IMR-90 (cell line): ENCODE results near the gene RNF144B. TPM values are rescaled to one million over a fixed set of nuclear protein-coding genes. Genes with fewer than 3 reads are reported as not detected.

Experiments used
- ATAC-seq: fragments of 200-7000 bp; cut with Tn5 transposase; 2 replicates; pipeline ENCODE4 v1.9.1; 2020; ENCODE audit warnings: low read depth, mild to moderate bottlenecking, moderate library complexity
- BruUV-seq: library from RNA; stranded (reverse); fragments of 400-500 nt; replicated peaks from 2 replicates; lab custom pipeline; 2021; lab: Mats Ljungman, UMichigan
- CTCF ChIA-PET: fragments of 300-600 bp; formaldehyde crosslinking; extraction: SDS; loops from one replicate; lab custom pipeline; 2021; ENCODE audit warnings: antibody characterized with exemption; lab: Yijun Ruan, JAX
- POLR2A ChIA-PET: fragments of 300-600 bp; sonication (Branson Sonifier 250); formaldehyde crosslinking; loops from one replicate; lab custom pipeline; 2022; ENCODE audit warnings: antibody characterized with exemption; ENCODE audit not compliant: unreplicated experiment; lab: Charles Lee
- DNase-seq: peaks from one replicate; pipeline ENCODE4 v3.0.0; 2013
- H2AFZ ChIP-seq: replicated peaks from 2 replicates; pipeline ENCODE3; 2013; ENCODE audit warnings: low read length, mild to moderate bottlenecking; ENCODE audit not compliant: poor library complexity
- H2AK5ac ChIP-seq: 2 replicates; pipeline ENCODE4 v1.6.1; 2013; ENCODE audit warnings: low read depth, low read length, inconsistent platforms
- H2AK9ac ChIP-seq: replicated peaks from 2 replicates; pipeline ENCODE3; 2013; ENCODE audit warnings: mild to moderate bottlenecking, low read depth, low read length, moderate library complexity; ENCODE audit not compliant: poor library complexity
- H2BK120ac ChIP-seq: 2 replicates; pipeline ENCODE4 v1.6.1; 2013; ENCODE audit warnings: low read depth, low read length, inconsistent platforms
- H2BK15ac ChIP-seq: 3 replicates; pipeline ENCODE4 v1.6.1; 2013; ENCODE audit warnings: low read depth, low read length, inconsistent platforms
- H2BK20ac ChIP-seq: 2 replicates; pipeline ENCODE4 v1.6.1; 2013; ENCODE audit warnings: low read depth, mild to moderate bottlenecking, inconsistent platforms, low read length, moderate library complexity
- H2BK5ac ChIP-seq: 2 replicates; pipeline ENCODE4 v1.6.1; 2013; ENCODE audit warnings: mild to moderate bottlenecking, low read depth, low read length, inconsistent platforms; ENCODE audit not compliant: poor library complexity, severe bottlenecking
- H3K14ac ChIP-seq: replicated peaks from 2 replicates; pipeline ENCODE4 v1.6.1; 2013; ENCODE audit warnings: low read depth, low read length, inconsistent platforms
- H3K18ac ChIP-seq: 2 replicates; pipeline ENCODE4 v1.6.1; 2013; ENCODE audit warnings: low read depth, low read length, control low read depth
- H3K23ac ChIP-seq: 2 replicates; pipeline ENCODE4 v1.6.1; 2013; ENCODE audit warnings: low read depth, low read length, inconsistent platforms
- H3K27ac ChIP-seq: 2 replicates; pipeline ENCODE4 v1.5.1; 2013; ENCODE audit warnings: mild to moderate bottlenecking, control low read depth, low read length; ENCODE audit not compliant: insufficient read depth
- H3K27me3 ChIP-seq: 2 replicates; pipeline ENCODE4 v1.6.1; 2013; ENCODE audit warnings: low read length; ENCODE audit not compliant: control insufficient read depth, insufficient read depth
- H3K36me3 ChIP-seq: 2 replicates; pipeline ENCODE4 v1.6.1; 2013; ENCODE audit warnings: low read length, mixed read lengths; ENCODE audit not compliant: control insufficient read depth, insufficient read depth
- H3K4ac ChIP-seq: 2 replicates; pipeline ENCODE4 v1.6.1; 2013; ENCODE audit warnings: low read depth, low read length, inconsistent platforms
- H3K4me1 ChIP-seq: 2 replicates; pipeline ENCODE4 v1.6.1; 2013; ENCODE audit warnings: low read length, mixed read lengths; ENCODE audit not compliant: control insufficient read depth, insufficient read depth
- H3K4me2 ChIP-seq: 2 replicates; pipeline ENCODE4 v1.6.1; 2013; ENCODE audit warnings: low read depth, mild to moderate bottlenecking, control low read depth, low read length, moderate library complexity
- H3K4me3 ChIP-seq: 2 replicates; pipeline ENCODE4 v1.5.1; 2013; ENCODE audit warnings: low read depth, mild to moderate bottlenecking, control low read depth, low read length, moderate library complexity; ENCODE audit not compliant: insufficient read depth
- H3K56ac ChIP-seq: 2 replicates; pipeline ENCODE4 v1.6.1; 2013; ENCODE audit warnings: low read length, inconsistent platforms; ENCODE audit not compliant: insufficient read depth; ENCODE audit errors: extremely low read depth
- H3K79me1 ChIP-seq, 2 experiments: 2 replicates each; pipeline ENCODE4 v1.6.1; 2013; ENCODE audit warnings: low read length in 2 of 2, inconsistent platforms in 1 of 2, low read depth in 1 of 2
- H3K9ac ChIP-seq: 2 replicates; pipeline ENCODE4 v1.6.1; 2013; ENCODE audit warnings: low read depth, low read length, control low read depth
- H3K9me1 ChIP-seq: 2 replicates; pipeline ENCODE4 v1.6.1; 2013; ENCODE audit warnings: low read length, inconsistent platforms; ENCODE audit not compliant: insufficient read depth
- H3K9me3 ChIP-seq: 2 replicates; pipeline ENCODE4 v1.6.1; 2013; ENCODE audit warnings: low read length; ENCODE audit not compliant: control insufficient read depth, insufficient read depth
- H4K20me1 ChIP-seq: 2 replicates; pipeline ENCODE4 v1.6.1; 2013; ENCODE audit warnings: low read length, inconsistent platforms; ENCODE audit not compliant: insufficient read depth
- H4K5ac ChIP-seq: 2 replicates; pipeline ENCODE4 v1.6.1; 2013; ENCODE audit warnings: mild to moderate bottlenecking, low read depth, low read length, control low read depth
- H4K8ac ChIP-seq, 2 experiments: 2 replicates each; pipeline ENCODE4 v1.6.1; 2013; ENCODE audit warnings: low read depth in 2 of 2, low read length in 2 of 2, control low read depth in 1 of 2, inconsistent platforms in 1 of 2
- H4K91ac ChIP-seq: 2 replicates; pipeline ENCODE4 v1.6.1; 2013; ENCODE audit warnings: low read depth, low read length, inconsistent platforms; ENCODE audit not compliant: insufficient read depth
- CEBPB ChIP-seq: IDR thresholded peaks from 2 replicates; pipeline ENCODE4 v1.6.1; 2012; ENCODE audit warnings: low read depth, low read length, improper control_type of control experiment
- CHD1 ChIP-seq: IDR thresholded peaks from 2 replicates; pipeline ENCODE4 v1.6.1; 2012; ENCODE audit warnings: low read depth, low read length, improper control_type of control experiment
- FOS ChIP-seq: fragments of 150-350 bp; IDR thresholded peaks from 2 replicates; pipeline ENCODE4 v1.6.1; 2016; ENCODE audit warnings: low read depth, low read length
- MAFK ChIP-seq: IDR thresholded peaks from 2 replicates; pipeline ENCODE4 v1.6.1; 2012; ENCODE audit warnings: low read depth, low read length, improper control_type of control experiment
- MAZ ChIP-seq: IDR thresholded peaks from 2 replicates; pipeline ENCODE4 v1.6.1; 2012; ENCODE audit warnings: low read depth, mild to moderate bottlenecking, low read length, improper control_type of control experiment, moderate library complexity, borderline replicate concordance
- NFE2L2 ChIP-seq: fragments of 150-350 bp; IDR thresholded peaks from 2 replicates; pipeline ENCODE4 v1.6.1; 2016; ENCODE audit warnings: low read depth, mild to moderate bottlenecking, low read length
- POLR2A ChIP-seq: IDR thresholded peaks from 2 replicates; pipeline ENCODE4 v1.6.1; 2012; ENCODE audit warnings: mild to moderate bottlenecking, low read depth, low read length
- RAD21 ChIP-seq: IDR thresholded peaks from 2 replicates; pipeline ENCODE4 v1.6.1; 2012; ENCODE audit warnings: low read length, improper control_type of control experiment
- RCOR1 ChIP-seq: IDR thresholded peaks from 2 replicates; pipeline ENCODE4 v1.6.1; 2012; ENCODE audit warnings: mild to moderate bottlenecking, low read length, improper control_type of control experiment; ENCODE audit not compliant: insufficient replicate concordance
- RFX5 ChIP-seq: IDR thresholded peaks from 2 replicates; pipeline ENCODE4 v1.8.0; 2012; ENCODE audit warnings: low read depth, mild to moderate bottlenecking, low read length, moderate library complexity
- WGBS, 2 experiments: methylation state at CpG; one replicate each; pipeline versions ENCODE4 v1.1.5 to v1.1.7; 2013; ENCODE audit warnings: missing lambda C conversion rate in 2 of 2; ENCODE audit not compliant: insufficient read length in 1 of 2; ENCODE audit errors: extremely low coverage in 2 of 2; 5-methylcytosine and 5-hydroxymethylcytosine counted together
- dilution Hi-C: fragments of 300-500 bp; cut with HindIII; formaldehyde crosslinking; loops from one replicate; pipeline ENCODE4 v1.14.3; 2018; ENCODE audit warnings: low sequenced_read_pairs; ENCODE audit not compliant: unreplicated experiment
- in situ Hi-C: fragments of 300-500 bp; cut with MboI; formaldehyde crosslinking; loops from 3 replicates; pipeline ENCODE4 v1.14.3; 2019; ENCODE audit warnings: low sequenced_read_pairs, inconsistent platforms, mixed read lengths
- intact Hi-C: fragments of 100-400 bp; cut with micrococcal nuclease; formaldehyde crosslinking; loops from 2 replicates; pipeline ENCODE4 v1.10.0; 2022
- polyA plus RNA-seq, 3 experiments: library from polyadenylated mRNA; depleted of rRNA; stranded (reverse); fragments of >200 nt; gene quantifications; 2 replicates each; pipeline ENCODE4 v1.2.3, GENCODE V29; 2012; ENCODE audit warnings: low replicate concordance in 1 of 3
- total RNA-seq: library from RNA; depleted of rRNA; stranded (reverse); fragments of >200 nt; gene quantifications from 2 replicates; pipeline ENCODE4 v1.2.3, GENCODE V29; 2012
- TF ChIP-seq, protein P1 (sequence below): fragments of 150-350 bp; IDR thresholded peaks from 2 replicates; pipeline ENCODE4 v1.6.1; 2016; ENCODE audit warnings: low read depth, mild to moderate bottlenecking, low read length, moderate library complexity, borderline replicate concordance
- TF ChIP-seq, protein P2 (sequence below): conservative IDR thresholded peaks from 2 replicates; pipeline ENCODE4 v1.5.1; 2012; ENCODE audit warnings: mild to moderate bottlenecking, low read depth, low read length, improper control_type of control experiment

The RNF144B gene
- total and polyA plus RNA-seq, 2 of the 4 experiments (the other 2 are of a cell fraction): 0.44 to 2.7 TPM

DNA sequence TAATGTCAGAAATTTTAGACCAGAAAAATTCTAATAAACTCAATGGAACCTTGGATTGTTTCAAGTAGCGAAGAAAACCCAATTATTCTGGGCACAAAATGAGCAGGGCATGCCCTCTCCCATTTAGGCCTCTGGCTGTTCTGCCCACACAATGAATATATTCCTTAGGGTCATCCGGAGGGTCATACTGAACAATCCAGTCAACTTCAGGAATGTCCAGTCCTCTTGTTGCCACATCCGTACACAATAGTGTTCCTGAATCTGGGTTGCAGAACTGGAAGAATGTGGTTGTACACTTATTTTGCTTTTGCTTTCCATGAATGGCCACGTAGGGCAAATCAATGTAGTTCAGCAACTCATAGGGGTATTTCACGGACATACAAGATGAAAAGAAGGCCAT lies 23.4 kb upstream of the RNF144B start:
- CTCF ChIA-PET: no interaction called here
- in situ Hi-C loops: no loop called here
- H2AK9ac ChIP-seq: no peak overlapping the region
- H3K23ac ChIP-seq: no peak overlapping the region
- peaks cover 3% of the 10 kb centered on the region; the same call in 1 of the 2 replicates for H4K20me1 ChIP-seq
- peaks cover 3% of the 10 kb centered on the region; the same call in 1 of the 2 replicates for H3K9me1 ChIP-seq
- no peak overlapping the region for H2BK5ac ChIP-seq
- dilution Hi-C loops: no loop called here
- intact Hi-C loops: no loop called here
- no peaks in the 10 kb centered on the region for H3K79me1 ChIP-seq
- no peaks in the 10 kb centered on the region for H3K9me3 ChIP-seq
- H2BK15ac ChIP-seq: no peak overlapping the region
- DNase-seq (no peak), ATAC-seq (no peak)
- H3K56ac ChIP-seq: no peak overlapping the region
- H3K4me2 ChIP-seq: no peak overlapping the region
- no peak overlapping the region for H2AFZ ChIP-seq
- WGBS, 2 experiments: no CpG with 5 or more reads among the region's 5 CpGs
- H3K9ac ChIP-seq: no peak overlapping the region
- H2BK120ac ChIP-seq: no peak overlapping the region
- H3K36me3 ChIP-seq: no peaks in the 10 kb centered on the region
- H2AK5ac ChIP-seq: 0 out of 2 replicates have a peak overlapping the region, but pooled peaks have one; percentile 50
- TF ChIP-seq CHD1 (no peak), NFE2L2 (no peak), CEBPB (no peak), RFX5 (no peak), FOS (no peak), POLR2A (no peak), MAFK (no peak), RAD21 (no peak), RCOR1 (no peak), MAZ (no peak)
- TF ChIP-seq, protein P1, sequence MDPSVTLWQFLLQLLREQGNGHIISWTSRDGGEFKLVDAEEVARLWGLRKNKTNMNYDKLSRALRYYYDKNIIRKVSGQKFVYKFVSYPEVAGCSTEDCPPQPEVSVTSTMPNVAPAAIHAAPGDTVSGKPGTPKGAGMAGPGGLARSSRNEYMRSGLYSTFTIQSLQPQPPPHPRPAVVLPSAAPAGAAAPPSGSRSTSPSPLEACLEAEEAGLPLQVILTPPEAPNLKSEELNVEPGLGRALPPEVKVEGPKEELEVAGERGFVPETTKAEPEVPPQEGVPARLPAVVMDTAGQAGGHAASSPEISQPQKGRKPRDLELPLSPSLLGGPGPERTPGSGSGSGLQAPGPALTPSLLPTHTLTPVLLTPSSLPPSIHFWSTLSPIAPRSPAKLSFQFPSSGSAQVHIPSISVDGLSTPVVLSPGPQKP: no peak
- TF ChIP-seq, protein P2, sequence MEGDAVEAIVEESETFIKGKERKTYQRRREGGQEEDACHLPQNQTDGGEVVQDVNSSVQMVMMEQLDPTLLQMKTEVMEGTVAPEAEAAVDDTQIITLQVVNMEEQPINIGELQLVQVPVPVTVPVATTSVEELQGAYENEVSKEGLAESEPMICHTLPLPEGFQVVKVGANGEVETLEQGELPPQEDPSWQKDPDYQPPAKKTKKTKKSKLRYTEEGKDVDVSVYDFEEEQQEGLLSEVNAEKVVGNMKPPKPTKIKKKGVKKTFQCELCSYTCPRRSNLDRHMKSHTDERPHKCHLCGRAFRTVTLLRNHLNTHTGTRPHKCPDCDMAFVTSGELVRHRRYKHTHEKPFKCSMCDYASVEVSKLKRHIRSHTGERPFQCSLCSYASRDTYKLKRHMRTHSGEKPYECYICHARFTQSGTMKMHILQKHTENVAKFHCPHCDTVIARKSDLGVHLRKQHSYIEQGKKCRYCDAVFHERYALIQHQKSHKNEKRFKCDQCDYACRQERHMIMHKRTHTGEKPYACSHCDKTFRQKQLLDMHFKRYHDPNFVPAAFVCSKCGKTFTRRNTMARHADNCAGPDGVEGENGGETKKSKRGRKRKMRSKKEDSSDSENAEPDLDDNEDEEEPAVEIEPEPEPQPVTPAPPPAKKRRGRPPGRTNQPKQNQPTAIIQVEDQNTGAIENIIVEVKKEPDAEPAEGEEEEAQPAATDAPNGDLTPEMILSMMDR: no peak
- H3K18ac ChIP-seq: peak overlapping the region; percentile 34; the same call in 1 of the 2 replicates
- H3K27me3 ChIP-seq: no peaks in the 10 kb centered on the region
- POLR2A ChIA-PET: no interaction called here
- H3K4ac ChIP-seq: no peak overlapping the region
- H4K5ac ChIP-seq: no peak overlapping the region; the same call in 1 of the 2 replicates
- H4K91ac ChIP-seq: no peak overlapping the region
- H3K27ac ChIP-seq: no peak overlapping the region
- H3K4me3 ChIP-seq: no peak overlapping the region
- H3K4me1 ChIP-seq: peaks cover 4% of the 10 kb centered on the region; the same call in 1 of the 2 replicates
- no TSS peak for BruUV-seq
- H4K8ac ChIP-seq: no peak overlapping the region
- no peak overlapping the region for H2BK20ac ChIP-seq
- no peak overlapping the region for H3K14ac ChIP-seq
